ENCODE results near the gene RYK.

DNA sequence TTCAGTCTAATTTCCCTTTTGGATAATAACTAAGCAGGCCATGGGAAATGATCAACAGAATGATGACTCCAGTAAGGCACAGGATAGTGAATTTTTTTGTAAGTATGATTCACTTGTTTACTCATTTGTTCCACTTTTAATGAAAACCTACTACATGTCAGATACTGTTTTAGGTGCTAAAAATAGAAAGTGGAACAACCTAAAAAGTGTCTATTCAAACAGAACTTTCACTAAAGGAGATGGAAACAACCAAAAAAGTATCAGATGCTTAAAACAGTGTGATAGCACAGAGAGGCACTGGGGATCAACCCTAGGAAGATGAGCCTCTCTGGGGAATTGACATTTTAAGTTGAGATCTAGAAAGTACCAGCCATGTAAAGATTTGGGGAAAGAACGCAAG lies 11.1 kb downstream of the RYK start:
- no peak for TF ChIP-seq TCF12 (IDR thresholded peaks at IDR 0.05; ENCODE audit: low read depth)
- TF ChIP-seq, protein P1, sequence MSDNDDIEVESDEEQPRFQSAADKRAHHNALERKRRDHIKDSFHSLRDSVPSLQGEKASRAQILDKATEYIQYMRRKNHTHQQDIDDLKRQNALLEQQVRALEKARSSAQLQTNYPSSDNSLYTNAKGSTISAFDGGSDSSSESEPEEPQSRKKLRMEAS (IDR thresholded peaks at IDR 0.05): no peak
- TF ChIP-seq ZBTB7A (IDR thresholded peaks at IDR 0.05; ENCODE audit: low read depth): no peak
- no peak for TF ChIP-seq EP300 (IDR thresholded peaks at IDR 0.05; ENCODE audit: borderline replicate concordance)
- TF ChIP-seq TAF1 (IDR thresholded peaks at IDR 0.05; ENCODE audit: low read depth): no peak
- no peak for TF ChIP-seq TEAD4 (IDR thresholded peaks at IDR 0.05)
- no peak for TF ChIP-seq REST (IDR thresholded peaks at IDR 0.05; ENCODE audit: low read depth)
- TF ChIP-seq NFIC (IDR thresholded peaks at IDR 0.05): no peak
- TF ChIP-seq FOXM1 (IDR thresholded peaks at IDR 0.05; ENCODE audit: borderline replicate concordance, low read depth): no peak

Data from Ishikawa (cell line).